ENCODE results near the gene TAPT1. TPM values are rescaled to one million over a fixed set of nuclear protein-coding genes. Genes with fewer than 3 reads are reported as not detected.

Gene TAPT1
- total and polyA plus RNA-seq, 8 donors = 7.3 to 27.7 (median 19.2) TPM

DNA sequence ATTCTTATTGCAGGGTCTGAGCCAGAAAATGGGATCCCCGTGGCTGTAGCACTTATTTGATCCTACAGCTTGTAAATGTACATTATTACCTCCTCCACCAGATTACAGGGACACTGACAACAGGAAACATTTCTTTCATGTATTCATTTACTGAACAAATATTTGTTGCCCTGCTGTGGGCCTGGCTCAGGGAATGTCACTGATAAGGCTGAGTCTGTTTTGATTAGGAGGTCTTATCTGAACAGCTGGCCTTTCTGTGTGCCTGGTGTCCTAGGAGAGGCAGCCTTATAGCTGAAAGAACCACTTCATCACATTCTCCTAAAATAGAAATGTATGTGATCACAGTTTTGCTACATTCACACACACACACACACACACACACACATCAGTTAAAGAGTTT lies 96.9 kb downstream of the TAPT1 start:
- WGBS, 2 donors = 6 to 18% methylated on average over 1 of the region's 1 CpG
- H3K27me3 ChIP-seq = no peaks in the 10 kb centered on the region
- no peaks in the 10 kb centered on the region for H3K4me1 ChIP-seq
- no peaks in the 10 kb centered on the region for H3K36me3 ChIP-seq
- no peak overlapping the region for H3K4me3 ChIP-seq
- ATAC-seq = peak; percentile 31 to 83 (median 66)
- H3K27ac ChIP-seq = peak overlapping the region in 1 of 4 donors; percentile 5
- no peak for FAIRE-seq
- DNase-seq = no peak
- H3K9me3 ChIP-seq = peaks cover 0 to 3% (median 0%) of the 10 kb centered on the region in 4 donors
- TF ChIP-seq CTCF (IDR thresholded peaks at IDR 0.05) = no peak
- intact Hi-C loops (cut with DNase I) = no loop called here

- ATAC-seq (no peak), FAIRE-seq (no peak), DNase-seq (no peak)
- no peaks in the 10 kb centered on the region for H3K36me3 ChIP-seq
- H3K4me3 ChIP-seq = no peak overlapping the region
- no peaks in the 10 kb centered on the region for H3K4me1 ChIP-seq
- H3K27ac ChIP-seq = no peak overlapping the region
- no peaks in the 10 kb centered on the region for H3K27me3 ChIP-seq
- no peak for TF ChIP-seq CTCF (IDR thresholded peaks at IDR 0.05)
- intact Hi-C loops (cut with DNase I) = no loop called here
- H3K9me3 ChIP-seq = no peaks in the 10 kb centered on the region
- 76 to 84% methylated on average over 1 of the region's 1 CpG for WGBS, 2 donors
These were observed 99.6 kb downstream of the TAPT1 start for GRCh38 chr4:16126714-16127113.

- TF ChIP-seq CTCF (IDR thresholded peaks at IDR 0.05) = no peak
- Histone ChIP-seq H3K9me3 (no peaks in the 10 kb centered on the region), H3K27me3 (no peaks in the 10 kb centered on the region), H3K4me3 (no peak overlapping the region), H3K27ac (no peak overlapping the region), H3K4me1 (no peaks in the 10 kb centered on the region), H3K36me3 (no peaks in the 10 kb centered on the region)
- no peak for DNase-seq
- WGBS, 2 donors = 72 to 79% methylated on average over 8 of the region's 8 CpGs
- intact Hi-C loops (cut with DNase I) = no loop called here
- FAIRE-seq = no peak
- no peak for ATAC-seq
These were observed 100.5 kb downstream of the TAPT1 start for GRCh38 chr4:16125571-16126445.

DNA sequence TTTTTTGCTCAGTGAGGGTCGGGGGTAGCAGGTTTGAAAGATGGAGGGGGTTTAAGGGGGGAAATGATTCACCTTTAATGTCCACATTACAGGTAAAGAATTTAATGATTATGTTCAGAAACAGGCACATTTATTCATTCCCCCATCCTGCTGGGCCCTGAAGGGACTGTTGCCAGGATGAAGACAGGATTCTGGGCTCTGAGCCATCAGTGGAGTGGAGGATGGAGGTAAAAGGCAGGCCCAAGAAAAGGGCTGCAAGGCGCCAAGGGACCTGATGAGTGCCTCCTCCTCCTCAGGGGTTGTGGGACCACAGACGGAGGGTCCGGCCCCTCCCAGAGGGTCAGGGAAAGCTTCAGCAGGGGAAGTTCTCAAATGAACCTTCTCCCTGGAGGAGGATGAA lies 102.0 kb downstream of the TAPT1 start:
- no peak for TF ChIP-seq CTCF (IDR thresholded peaks at IDR 0.05)
- Histone ChIP-seq H3K36me3 (no peaks in the 10 kb centered on the region), H3K4me3 (no peak overlapping the region), H3K27me3 (no peaks in the 10 kb centered on the region), H3K4me1 (no peaks in the 10 kb centered on the region), H3K9me3 (no peaks in the 10 kb centered on the region), H3K27ac (no peak overlapping the region)
- no peak for DNase-seq
- no peak for FAIRE-seq
- 77% methylated on average over 4 of the region's 4 CpGs for WGBS, 2 donors
- ATAC-seq = no peak
- intact Hi-C loops (cut with DNase I) = no loop called here

Data from pancreas (tissue), 10 donors.